HEK293 (cell line): ENCODE data around the gene TBPL1.
A peak's percentile ranks its signal among the peaks of the same experiment; 100 is the strongest.

Experiments
- CTCF ChIA-PET: fragments of 350-600 bp; formaldehyde crosslinking; extraction: SDS; loops from one replicate; lab custom pipeline; 2021; ENCODE audit warnings: antibody characterized with exemption; lab: Yijun Ruan, JAX
- POLR2A ChIA-PET: fragments of 300-600 bp; formaldehyde crosslinking; extraction: SDS; loops from one replicate; lab custom pipeline; 2020; ENCODE audit warnings: antibody characterized with exemption, inconsistent platforms; lab: Yijun Ruan, JAX
- H3K27ac ChIP-seq: fragments of 200-500 bp; sonication (Bioruptor generic); 2 replicates; pipeline ENCODE4 v1.5.1; 2014; ENCODE audit warnings: low read depth, low read length, control low read depth, inconsistent platforms; ENCODE audit errors: extremely low read depth
- H3K36me3 ChIP-seq, 2 experiments: fragments of 200-500 bp in 1 of 2; sonication (Bioruptor generic) in 1 of 2; 1 replicate in 1 of 2; 2 replicates in 1 of 2; pipeline ENCODE4 v1.5.1; 2014 to 2017; ENCODE audit warnings: inconsistent platforms in 2 of 2, low read length in 2 of 2; ENCODE audit not compliant: control insufficient read depth in 2 of 2, insufficient read depth in 1 of 2
- H3K4me1 ChIP-seq: fragments of 200-500 bp; sonication (Bioruptor generic); 2 replicates; pipeline ENCODE4 v1.5.1; 2014; ENCODE audit warnings: mild to moderate bottlenecking, low read length, inconsistent platforms; ENCODE audit not compliant: control insufficient read depth, insufficient read depth
- H3K4me3 ChIP-seq: 2 replicates; pipeline ENCODE4 v1.5.1; 2011; ENCODE audit warnings: low read depth, mild to moderate bottlenecking, control low read depth, low read length, moderate library complexity
- H3K9me3 ChIP-seq: fragments of 200-500 bp; sonication (Bioruptor generic); 2 replicates; pipeline ENCODE4 v1.5.1; 2014; ENCODE audit warnings: low read depth, low read length, inconsistent platforms; ENCODE audit not compliant: control insufficient read depth, insufficient read depth
- ATF2 ChIP-seq: fragments of 450-650 bp; formaldehyde crosslinking; IDR thresholded peaks from 2 replicates; pipeline ENCODE4 v1.5.1; 2016; ENCODE audit warnings: missing biosample characterization, missing genetic modification characterization, low read depth
- FEZF1 ChIP-seq: fragments of 450-650 bp; formaldehyde crosslinking; IDR thresholded peaks from 2 replicates; pipeline ENCODE4 v1.5.1; 2016; ENCODE audit warnings: missing biosample characterization, missing genetic modification characterization
- HOXC10 ChIP-seq: sonication (generic); formaldehyde crosslinking; IDR thresholded peaks from 2 replicates; pipeline ENCODE4 v1.8.1; 2023; ENCODE audit warnings: mild to moderate bottlenecking, missing genetic modification reagents
- INSM2 ChIP-seq: fragments of 450-650 bp; formaldehyde crosslinking; IDR thresholded peaks from 2 replicates; pipeline ENCODE4 v1.5.1; 2016; ENCODE audit warnings: missing biosample characterization, missing genetic modification characterization
- KLF1 ChIP-seq: fragments of 450-650 bp; formaldehyde crosslinking; IDR thresholded peaks from 2 replicates; pipeline ENCODE4 v1.5.1; 2016; ENCODE audit warnings: missing biosample characterization, missing genetic modification characterization
- PATZ1 ChIP-seq: fragments of 450-650 bp; formaldehyde crosslinking; IDR thresholded peaks from 2 replicates; pipeline ENCODE4 v1.5.1; 2016; ENCODE audit warnings: missing biosample characterization, missing genetic modification characterization
- PRDM6 ChIP-seq: fragments of 450-650 bp; formaldehyde crosslinking; IDR thresholded peaks from 2 replicates; pipeline ENCODE4 v1.5.1; 2017; ENCODE audit warnings: missing biosample characterization, missing genetic modification characterization
- REPIN1 ChIP-seq: fragments of 450-650 bp; formaldehyde crosslinking; IDR thresholded peaks from 2 replicates; pipeline ENCODE4 v1.5.1; 2017; ENCODE audit warnings: missing biosample characterization, missing genetic modification characterization, low read depth
- WT1 ChIP-seq: fragments of 450-650 bp; formaldehyde crosslinking; IDR thresholded peaks from 2 replicates; pipeline ENCODE4 v1.5.1; 2016; ENCODE audit warnings: missing biosample characterization, missing genetic modification characterization
- ZEB2 ChIP-seq: fragments of 450-650 bp; formaldehyde crosslinking; IDR thresholded peaks from 2 replicates; pipeline ENCODE4 v1.5.1; 2016; ENCODE audit warnings: missing biosample characterization, missing genetic modification characterization
- ZNF10 ChIP-seq: fragments of 450-650 bp; formaldehyde crosslinking; IDR thresholded peaks from 2 replicates; pipeline ENCODE4 v1.5.1; 2017; ENCODE audit warnings: missing biosample characterization, missing genetic modification characterization
- ZNF2 ChIP-seq: fragments of 450-650 bp; formaldehyde crosslinking; IDR thresholded peaks from 2 replicates; pipeline ENCODE4 v1.5.1; 2016; ENCODE audit warnings: missing biosample characterization, missing genetic modification characterization
- ZNF214 ChIP-seq: fragments of 450-650 bp; formaldehyde crosslinking; IDR thresholded peaks from 2 replicates; pipeline ENCODE4 v1.5.1; 2017; ENCODE audit warnings: missing biosample characterization, mild to moderate bottlenecking, missing genetic modification characterization, borderline replicate concordance
- ZNF223 ChIP-seq: fragments of 450-650 bp; formaldehyde crosslinking; IDR thresholded peaks from 2 replicates; pipeline ENCODE4 v1.5.1; 2016; ENCODE audit warnings: missing biosample characterization, missing genetic modification characterization
- ZNF239 ChIP-seq: fragments of 450-650 bp; formaldehyde crosslinking; IDR thresholded peaks from 2 replicates; pipeline ENCODE4 v1.5.1; 2016; ENCODE audit warnings: missing biosample characterization, missing genetic modification characterization
- ZNF248 ChIP-seq: fragments of 450-650 bp; formaldehyde crosslinking; IDR thresholded peaks from 2 replicates; pipeline ENCODE4 v1.5.1; 2017; ENCODE audit warnings: missing biosample characterization, missing genetic modification characterization
- ZNF311 ChIP-seq: fragments of 450-650 bp; formaldehyde crosslinking; IDR thresholded peaks from 2 replicates; pipeline ENCODE4 v1.5.1; 2017; ENCODE audit warnings: missing biosample characterization, missing genetic modification characterization, borderline replicate concordance
- ZNF362 ChIP-seq: fragments of 450-650 bp; formaldehyde crosslinking; IDR thresholded peaks from 2 replicates; pipeline ENCODE4 v1.5.1; 2016; ENCODE audit warnings: missing biosample characterization, missing genetic modification characterization
- ZNF366 ChIP-seq: fragments of 450-650 bp; formaldehyde crosslinking; conservative IDR thresholded peaks from 2 replicates; pipeline ENCODE4 v1.5.1; 2016; ENCODE audit warnings: missing biosample characterization, missing genetic modification characterization
- ZNF391 ChIP-seq: fragments of 450-650 bp; formaldehyde crosslinking; IDR thresholded peaks from 2 replicates; pipeline ENCODE4 v1.5.1; 2016; ENCODE audit warnings: low read depth, missing biosample characterization, missing genetic modification characterization, borderline replicate concordance
- ZNF501 ChIP-seq: fragments of 450-650 bp; formaldehyde crosslinking; IDR thresholded peaks from 2 replicates; pipeline ENCODE4 v1.5.1; 2016; ENCODE audit warnings: missing biosample characterization, missing genetic modification characterization
- ZNF513 ChIP-seq: fragments of 450-650 bp; IDR thresholded peaks from 2 replicates; pipeline ENCODE4 v1.5.1; 2018; ENCODE audit warnings: missing biosample characterization, missing genetic modification characterization
- ZNF548 ChIP-seq: fragments of 450-650 bp; formaldehyde crosslinking; IDR thresholded peaks from 2 replicates; pipeline ENCODE4 v1.5.1; 2016; ENCODE audit warnings: missing biosample characterization, missing genetic modification characterization
- ZNF596 ChIP-seq: fragments of 450-650 bp; IDR thresholded peaks from 2 replicates; pipeline ENCODE4 v1.5.0; 2018; ENCODE audit warnings: missing biosample characterization, mild to moderate bottlenecking, missing genetic modification characterization, moderate library complexity
- ZNF629 ChIP-seq: fragments of 450-650 bp; formaldehyde crosslinking; IDR thresholded peaks from 2 replicates; pipeline ENCODE4 v1.5.1; 2017; ENCODE audit warnings: missing biosample characterization, missing genetic modification characterization
- ZNF660 ChIP-seq: fragments of 450-650 bp; IDR thresholded peaks from 2 replicates; pipeline ENCODE4 v1.5.1; 2018; ENCODE audit warnings: missing biosample characterization, mild to moderate bottlenecking, missing genetic modification characterization
- ZNF843 ChIP-seq: fragments of 450-650 bp; formaldehyde crosslinking; IDR thresholded peaks from 2 replicates; pipeline ENCODE4 v1.5.1; 2016; ENCODE audit warnings: missing biosample characterization, missing genetic modification characterization
- ZSCAN23 ChIP-seq: fragments of 450-650 bp; formaldehyde crosslinking; IDR thresholded peaks from 2 replicates; pipeline ENCODE4 v1.5.1; 2016; ENCODE audit warnings: missing biosample characterization, missing genetic modification characterization

TBPL1 gene

GRCh38 chr6:134010974-134011373, 58.0 kb downstream of the TBPL1 start:
- ChIA-PET CTCF (no interaction called here), POLR2A (no interaction called here)
- Histone ChIP-seq H3K4me3 (no peak overlapping the region), H3K4me1 (peaks cover 16% of the 10 kb centered on the region; the same call in 1 of the 2 replicates), H3K36me3 (no peaks in the 10 kb centered on the region), H3K9me3 (no peaks in the 10 kb centered on the region), H3K27ac (no peak overlapping the region)
- TF ChIP-seq ZNF596, result no peak
- no peak for TF ChIP-seq ZNF214 (tag by site-specific recombination)
- TF ChIP-seq ZNF239, result no peak
- TF ChIP-seq REPIN1, result no peak
- no peak for TF ChIP-seq ZNF362 (tag by site-specific recombination)
- TF ChIP-seq ZNF248 (tag by site-specific recombination), result no peak
- no peak for TF ChIP-seq ZNF2 (tag by site-specific recombination)
- no peak for TF ChIP-seq ATF2
- no peak for TF ChIP-seq ZSCAN23
- TF ChIP-seq ZNF10, result no peak
- no peak for TF ChIP-seq ZNF311 (tag by site-specific recombination)

GRCh38 chr6:134014588-134015137, 61.6 kb downstream of the TBPL1 start:
- ChIA-PET POLR2A (no interaction called here), CTCF (interaction anchor here (0.7 to 1.1 kb wide), 2 partner anchors 26 to 42 kb away, joined by 3 to 4 read pairs; no protein-coding TSS in a partner anchor)
- Histone ChIP-seq H3K27ac (no peak overlapping the region), H3K36me3 (no peaks in the 10 kb centered on the region), H3K9me3 (no peaks in the 10 kb centered on the region), H3K4me3 (no peak overlapping the region), H3K4me1 (peaks cover 18% of the 10 kb centered on the region; the same call in 1 of the 2 replicates)
- no peak for TF ChIP-seq ZNF239
- TF ChIP-seq ZNF629 (tag by site-specific recombination), result peak; percentile 83
- no peak for TF ChIP-seq ZNF223 (tag by site-specific recombination)
- peak; percentile 93 for TF ChIP-seq PRDM6 (tag by site-specific recombination)
- no peak for TF ChIP-seq ZNF501
- no peak for TF ChIP-seq KLF1 (tag by site-specific recombination)
- no peak for TF ChIP-seq ZNF548 (tag by site-specific recombination)
- TF ChIP-seq ZNF391, result no peak; the same call in 1 of the 2 replicates
- 0 out of 2 replicates have a peak, but pooled peaks have one; percentile 15 for TF ChIP-seq ZNF843 (tag by site-specific recombination)
- TF ChIP-seq ZNF366, result no peak; the same call in 1 of the 2 replicates
- peak; percentile 47; the same call in 1 of the 2 replicates for TF ChIP-seq FEZF1 (tag by site-specific recombination)
- TF ChIP-seq WT1, result no peak
- no peak for TF ChIP-seq INSM2
- no peak for TF ChIP-seq ZNF660
- no peak for TF ChIP-seq HOXC10 (CRISPR knock-in tag)
- TF ChIP-seq ZNF513 (tag by site-specific recombination), result no peak
- 0 out of 2 replicates have a peak, but pooled peaks have one; percentile 30 for TF ChIP-seq ZEB2 (tag by site-specific recombination)
- TF ChIP-seq PATZ1, result no peak
